GM12801 (cell line): ENCODE measurements around the gene ATP2B1.

Experiments used
- TF ChIP-seq, protein P1 (sequence below): IDR thresholded peaks from one replicate; pipeline ENCODE4 v1.5.1; 2011; ENCODE audit warnings: control low read depth; ENCODE audit not compliant: insufficient read length; ENCODE audit errors: extremely low read depth

Gene ATP2B1

DNA sequence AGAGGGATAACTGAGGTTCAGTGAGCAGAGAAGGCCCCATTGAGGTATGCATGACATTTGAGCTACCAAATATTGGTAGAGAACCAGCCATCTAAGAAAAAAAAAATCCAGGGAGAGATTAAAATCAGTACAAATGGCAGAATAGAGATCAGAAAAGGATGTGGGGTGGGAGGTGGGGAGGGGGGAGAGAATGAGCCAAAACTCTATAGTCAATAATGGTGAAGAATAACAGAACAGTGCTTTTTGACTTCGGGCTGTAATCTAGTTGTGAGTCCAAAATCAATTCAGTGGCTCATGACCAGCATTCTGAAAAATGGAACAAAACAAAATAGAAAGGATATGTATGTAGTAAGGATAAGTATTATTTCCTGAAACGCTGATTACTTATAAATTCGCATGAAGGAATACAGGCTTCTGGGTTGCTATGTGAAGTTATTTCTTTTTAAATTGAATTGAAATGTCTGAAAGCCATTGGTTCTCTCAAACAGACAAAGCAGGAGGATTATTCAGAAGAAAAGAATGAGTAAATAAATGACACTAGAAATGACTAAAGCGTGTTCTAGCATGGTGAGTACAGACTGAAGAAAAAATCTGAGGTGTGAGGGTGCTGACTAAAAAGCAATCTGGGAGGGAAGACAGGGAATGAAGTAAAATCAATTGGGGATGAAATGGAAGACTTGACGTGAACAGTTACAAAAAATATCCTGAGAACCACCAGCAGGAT is 72.4 kb downstream of the ATP2B1 start:
- TF ChIP-seq, protein P1, sequence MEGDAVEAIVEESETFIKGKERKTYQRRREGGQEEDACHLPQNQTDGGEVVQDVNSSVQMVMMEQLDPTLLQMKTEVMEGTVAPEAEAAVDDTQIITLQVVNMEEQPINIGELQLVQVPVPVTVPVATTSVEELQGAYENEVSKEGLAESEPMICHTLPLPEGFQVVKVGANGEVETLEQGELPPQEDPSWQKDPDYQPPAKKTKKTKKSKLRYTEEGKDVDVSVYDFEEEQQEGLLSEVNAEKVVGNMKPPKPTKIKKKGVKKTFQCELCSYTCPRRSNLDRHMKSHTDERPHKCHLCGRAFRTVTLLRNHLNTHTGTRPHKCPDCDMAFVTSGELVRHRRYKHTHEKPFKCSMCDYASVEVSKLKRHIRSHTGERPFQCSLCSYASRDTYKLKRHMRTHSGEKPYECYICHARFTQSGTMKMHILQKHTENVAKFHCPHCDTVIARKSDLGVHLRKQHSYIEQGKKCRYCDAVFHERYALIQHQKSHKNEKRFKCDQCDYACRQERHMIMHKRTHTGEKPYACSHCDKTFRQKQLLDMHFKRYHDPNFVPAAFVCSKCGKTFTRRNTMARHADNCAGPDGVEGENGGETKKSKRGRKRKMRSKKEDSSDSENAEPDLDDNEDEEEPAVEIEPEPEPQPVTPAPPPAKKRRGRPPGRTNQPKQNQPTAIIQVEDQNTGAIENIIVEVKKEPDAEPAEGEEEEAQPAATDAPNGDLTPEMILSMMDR = no peak

DNA sequence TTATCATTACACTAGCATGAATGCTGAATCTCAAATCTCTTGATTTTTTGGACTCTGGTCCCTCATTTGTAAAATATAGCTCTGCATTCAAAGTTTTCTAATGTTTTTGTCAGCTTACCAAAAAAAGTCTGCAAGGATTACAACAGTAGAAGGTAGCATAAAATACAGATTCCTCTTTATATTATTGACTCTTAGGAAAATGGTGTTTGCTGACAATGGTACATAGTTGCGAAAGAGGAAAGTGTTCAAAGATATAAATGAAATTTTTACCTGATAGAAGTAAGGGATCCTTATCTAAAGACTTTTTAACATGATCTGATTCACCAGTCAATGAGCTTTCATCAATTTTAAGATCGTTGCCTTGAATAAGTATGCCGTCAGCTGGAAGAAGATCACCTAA is 74.1 kb downstream of the ATP2B1 start:
- TF ChIP-seq, protein P1 = no peak

DNA sequence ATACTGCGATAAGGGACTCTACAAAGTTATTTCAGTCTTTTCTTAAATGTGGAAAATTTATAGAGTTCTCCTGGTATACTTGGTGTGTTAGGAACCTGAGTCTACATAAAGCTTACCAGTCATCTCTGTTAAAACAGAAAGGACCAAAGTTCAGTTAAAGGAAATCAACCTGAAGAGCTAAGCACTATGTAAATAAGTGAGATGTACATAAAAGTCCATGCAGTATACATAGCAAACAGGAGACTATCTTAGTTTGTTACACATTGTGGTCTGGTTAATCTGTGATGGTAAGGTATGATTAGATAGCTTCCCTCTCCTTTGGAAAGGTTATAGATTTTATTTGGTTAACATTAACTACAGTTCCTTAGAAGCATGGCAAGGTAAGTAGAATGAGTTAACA is 75.9 kb downstream of the ATP2B1 start:
- TF ChIP-seq, protein P1 = no peak

DNA sequence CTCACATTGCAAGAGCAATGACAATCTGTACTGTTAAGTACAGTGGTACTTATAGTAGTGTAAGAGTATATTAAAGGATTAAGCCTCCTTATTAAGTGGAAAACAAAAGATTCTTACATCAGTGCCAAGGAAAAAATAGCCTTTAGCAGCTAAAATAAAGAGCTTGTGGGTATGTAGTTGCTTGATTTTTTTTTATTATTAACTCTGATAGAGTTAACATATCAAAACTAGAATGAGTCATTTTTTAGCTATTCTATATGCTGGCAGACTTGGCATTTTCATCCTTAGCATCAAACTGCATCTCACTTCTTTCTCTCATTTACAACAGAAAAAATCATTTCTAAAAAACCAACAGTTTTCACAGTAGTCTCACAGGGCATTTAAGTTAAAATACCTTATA is 86.5 kb downstream of the ATP2B1 start:
- TF ChIP-seq, protein P1 = no peak

DNA sequence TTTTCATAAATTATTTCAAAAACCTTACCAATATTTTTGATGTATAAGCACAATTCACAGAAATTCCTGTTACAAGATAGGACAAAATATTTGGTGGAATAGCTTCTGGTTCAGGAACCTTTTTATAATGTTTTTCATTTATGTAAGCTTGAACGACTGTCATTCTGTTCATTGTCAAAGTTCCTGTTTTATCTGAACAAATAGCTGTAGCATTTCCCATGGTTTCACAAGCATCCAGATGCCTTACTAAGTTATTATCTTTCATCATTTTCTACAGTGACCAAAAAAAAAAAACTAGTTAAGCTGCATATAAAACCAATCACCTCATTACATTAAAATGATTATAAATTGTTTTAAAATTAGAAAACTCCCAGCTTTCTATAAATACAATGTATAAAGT is 87.1 kb downstream of the ATP2B1 start:
- TF ChIP-seq, protein P1 = no peak

DNA sequence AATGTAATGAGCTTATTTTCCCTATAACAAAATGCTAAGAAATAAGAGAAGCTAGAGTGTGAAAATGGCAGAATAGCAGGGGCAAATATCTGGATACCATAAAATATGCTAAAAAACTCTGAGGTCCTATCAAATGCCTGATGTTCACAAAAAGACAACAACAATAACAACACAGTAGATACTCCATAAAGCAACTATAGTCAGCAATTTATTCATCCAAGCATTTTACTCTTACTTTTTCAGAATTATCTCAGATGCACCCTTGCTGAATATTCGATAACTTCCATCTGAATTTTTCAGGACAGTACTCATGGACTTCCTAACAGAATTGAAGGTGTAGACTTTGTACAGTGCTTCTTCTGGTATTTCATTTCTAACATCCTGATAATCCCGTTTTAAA is 88.9 kb downstream of the ATP2B1 start:
- TF ChIP-seq, protein P1 = no peak

DNA sequence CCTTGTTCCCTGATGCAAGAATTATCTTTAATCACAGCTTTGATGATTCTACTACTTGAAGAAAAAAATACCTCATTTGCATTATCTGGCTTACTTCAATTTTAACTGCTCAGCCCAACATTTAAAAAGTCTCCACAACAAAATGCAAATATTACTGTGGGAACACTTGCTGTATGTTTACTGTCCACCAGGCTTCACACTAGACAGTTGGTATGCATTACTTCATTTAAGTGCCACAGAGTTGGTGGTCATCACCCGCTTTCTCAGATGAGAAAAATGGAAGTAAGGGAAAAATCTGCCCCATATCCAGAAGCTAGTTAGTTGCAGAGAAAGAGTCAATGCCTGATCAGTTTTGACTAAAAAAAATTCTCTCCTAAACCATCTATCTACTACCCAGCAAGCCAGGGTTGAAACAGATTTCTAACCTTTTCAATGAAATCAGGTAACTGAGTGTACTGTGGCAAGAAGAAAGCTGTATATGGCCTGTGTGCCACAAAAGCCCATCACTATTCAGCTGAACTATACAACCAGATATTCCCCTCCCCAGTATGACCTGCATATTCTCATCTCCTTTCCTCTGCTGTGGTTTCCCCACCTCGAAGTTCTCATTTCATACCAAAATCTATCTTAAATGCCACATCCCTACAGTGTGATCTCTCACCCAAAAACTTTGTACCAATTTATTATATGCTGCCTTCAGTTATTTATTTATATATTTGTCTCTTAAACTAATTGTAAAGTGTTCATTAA is 90.3 kb downstream of the ATP2B1 start:
- TF ChIP-seq, protein P1 = no peak
